PFSK-1 (cell line): Measurements from ENCODE around the gene NBEAL2.

Experiments
- FOXP2 ChIP-seq: optimal IDR thresholded peaks from 2 replicates; pipeline ENCODE3; 2011; ENCODE audit warnings: borderline replicate concordance, control low read depth, inconsistent platforms; ENCODE audit not compliant: insufficient read depth; ENCODE audit errors: extremely low read length, extremely low read depth
- POLR2AphosphoS5 ChIP-seq: IDR thresholded peaks from 2 replicates; pipeline ENCODE4 v1.6.1; 2012; ENCODE audit warnings: low read depth, mild to moderate bottlenecking, control low read depth, low read length, moderate library complexity
- SIN3A ChIP-seq: IDR thresholded peaks from 2 replicates; pipeline ENCODE4 v1.6.1; 2012; ENCODE audit warnings: mild to moderate bottlenecking, low read length, moderate library complexity, borderline replicate concordance; ENCODE audit not compliant: insufficient read depth
- TAF1 ChIP-seq: IDR thresholded peaks from 2 replicates; pipeline ENCODE4 v1.6.1; 2012; ENCODE audit warnings: low read length, control low read depth, borderline replicate concordance; ENCODE audit not compliant: insufficient read depth
- TF ChIP-seq, protein P1 (sequence below), 2 experiments: IDR thresholded peaks; 2 replicates each; pipeline versions ENCODE4 v1.6.1 to v1.8.0; 2011 to 2012; ENCODE audit warnings: low read depth in 2 of 2, low read length in 2 of 2, control low read depth in 1 of 2, inconsistent platforms in 1 of 2, mild to moderate bottlenecking in 1 of 2, moderate library complexity in 1 of 2; ENCODE audit not compliant: insufficient read depth in 1 of 2

Gene NBEAL2

DNA sequence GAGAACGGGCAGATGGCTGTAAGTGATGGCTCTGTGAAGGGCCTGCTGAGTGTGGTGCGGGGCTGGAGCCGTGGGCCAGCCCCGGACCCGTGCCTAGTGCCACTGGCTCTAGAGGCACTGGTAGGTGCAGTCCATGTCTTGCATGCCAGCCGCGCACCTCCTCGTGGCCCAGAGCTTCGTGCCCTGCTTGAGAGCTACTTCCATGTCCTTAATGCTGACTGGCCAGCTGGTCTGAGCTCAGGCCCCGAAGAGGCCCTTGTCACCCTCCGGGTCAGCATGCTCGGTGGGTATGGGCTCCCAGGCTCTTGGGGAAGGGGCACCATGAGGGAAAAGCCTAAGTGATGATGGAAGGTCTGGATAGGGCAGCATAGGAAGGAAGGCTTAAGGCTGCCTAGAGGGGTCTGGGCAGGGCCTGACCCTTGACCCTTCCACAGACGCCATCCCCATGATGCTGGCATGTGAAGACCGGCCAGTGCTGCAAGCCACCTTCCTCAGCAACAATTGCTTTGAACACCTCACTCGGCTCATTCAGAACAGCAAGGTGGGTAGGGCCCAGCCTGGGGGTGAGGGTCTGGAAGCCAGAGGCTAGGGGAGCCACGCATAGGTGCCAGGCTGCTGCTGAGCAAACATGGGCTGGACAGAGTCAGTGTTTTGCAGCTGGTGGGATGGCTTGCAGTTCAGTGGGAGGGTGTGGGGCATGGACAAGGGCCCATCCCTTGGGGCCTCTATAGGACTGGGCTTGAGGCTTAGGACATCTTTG is 12.1 kb downstream of the NBEAL2 start:
- TF ChIP-seq SIN3A, result no peak
- TF ChIP-seq POLR2AphosphoS5, result no peak
- no peak for TF ChIP-seq TAF1
- TF ChIP-seq FOXP2, result no peak
- TF ChIP-seq, protein P1, sequence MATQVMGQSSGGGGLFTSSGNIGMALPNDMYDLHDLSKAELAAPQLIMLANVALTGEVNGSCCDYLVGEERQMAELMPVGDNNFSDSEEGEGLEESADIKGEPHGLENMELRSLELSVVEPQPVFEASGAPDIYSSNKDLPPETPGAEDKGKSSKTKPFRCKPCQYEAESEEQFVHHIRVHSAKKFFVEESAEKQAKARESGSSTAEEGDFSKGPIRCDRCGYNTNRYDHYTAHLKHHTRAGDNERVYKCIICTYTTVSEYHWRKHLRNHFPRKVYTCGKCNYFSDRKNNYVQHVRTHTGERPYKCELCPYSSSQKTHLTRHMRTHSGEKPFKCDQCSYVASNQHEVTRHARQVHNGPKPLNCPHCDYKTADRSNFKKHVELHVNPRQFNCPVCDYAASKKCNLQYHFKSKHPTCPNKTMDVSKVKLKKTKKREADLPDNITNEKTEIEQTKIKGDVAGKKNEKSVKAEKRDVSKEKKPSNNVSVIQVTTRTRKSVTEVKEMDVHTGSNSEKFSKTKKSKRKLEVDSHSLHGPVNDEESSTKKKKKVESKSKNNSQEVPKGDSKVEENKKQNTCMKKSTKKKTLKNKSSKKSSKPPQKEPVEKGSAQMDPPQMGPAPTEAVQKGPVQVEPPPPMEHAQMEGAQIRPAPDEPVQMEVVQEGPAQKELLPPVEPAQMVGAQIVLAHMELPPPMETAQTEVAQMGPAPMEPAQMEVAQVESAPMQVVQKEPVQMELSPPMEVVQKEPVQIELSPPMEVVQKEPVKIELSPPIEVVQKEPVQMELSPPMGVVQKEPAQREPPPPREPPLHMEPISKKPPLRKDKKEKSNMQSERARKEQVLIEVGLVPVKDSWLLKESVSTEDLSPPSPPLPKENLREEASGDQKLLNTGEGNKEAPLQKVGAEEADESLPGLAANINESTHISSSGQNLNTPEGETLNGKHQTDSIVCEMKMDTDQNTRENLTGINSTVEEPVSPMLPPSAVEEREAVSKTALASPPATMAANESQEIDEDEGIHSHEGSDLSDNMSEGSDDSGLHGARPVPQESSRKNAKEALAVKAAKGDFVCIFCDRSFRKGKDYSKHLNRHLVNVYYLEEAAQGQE (IDR thresholded peaks at IDR 0.05; ENCODE audit: insufficient read depth in 1 of 2, low read depth in 2 of 2, low read length in 2 of 2), result no peak

DNA sequence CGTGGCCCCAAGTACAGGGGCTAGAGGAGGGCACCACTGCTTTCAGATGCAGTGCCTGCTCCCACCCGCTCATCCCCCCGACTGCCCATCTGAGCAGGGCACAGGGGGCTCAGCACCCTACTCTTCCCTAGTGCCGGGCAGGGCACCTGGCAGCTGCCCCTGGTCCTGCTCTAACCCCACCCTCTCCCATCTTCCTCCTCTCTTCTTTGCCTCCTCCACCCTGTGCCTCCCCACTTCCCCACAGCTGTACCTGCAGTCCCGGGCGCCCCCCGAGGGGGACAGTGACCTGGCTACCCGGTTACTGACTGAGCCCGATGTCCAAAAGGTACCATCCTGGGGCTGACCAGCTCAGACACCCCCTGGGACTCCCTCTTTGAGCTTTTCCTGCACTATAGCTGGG is 12.8 kb downstream of the NBEAL2 start:
- TF ChIP-seq TAF1, result no peak
- TF ChIP-seq, protein P1 (IDR thresholded peaks at IDR 0.05; ENCODE audit: insufficient read depth in 1 of 2, low read depth in 2 of 2, low read length in 2 of 2), result no peak
- TF ChIP-seq FOXP2, result no peak
- no peak for TF ChIP-seq SIN3A
- no peak for TF ChIP-seq POLR2AphosphoS5

DNA sequence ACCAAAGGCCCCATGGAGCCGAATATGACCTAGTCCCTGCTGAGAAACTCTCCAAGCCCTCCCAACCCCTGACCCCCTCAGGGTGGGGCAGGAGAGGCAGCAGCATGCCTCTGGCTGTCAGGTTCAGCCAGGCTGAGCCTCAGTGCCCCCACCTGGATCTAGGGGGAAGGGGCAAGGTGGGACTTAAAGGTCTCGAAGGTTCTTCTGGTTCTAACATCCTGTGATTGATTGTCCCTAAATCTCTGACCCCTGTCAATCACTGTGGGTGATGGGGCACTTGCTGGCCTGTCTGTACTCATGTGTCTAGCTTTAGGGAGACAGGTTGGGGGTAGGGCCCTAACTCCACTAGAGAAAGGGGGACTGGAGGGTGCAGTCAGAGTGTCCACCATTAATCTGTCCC is 13.8 kb downstream of the NBEAL2 start:
- no peak for TF ChIP-seq SIN3A
- no peak for TF ChIP-seq TAF1
- no peak for TF ChIP-seq FOXP2
- TF ChIP-seq, protein P1 (IDR thresholded peaks at IDR 0.05; ENCODE audit: insufficient read depth in 1 of 2, low read depth in 2 of 2, low read length in 2 of 2), result no peak
- TF ChIP-seq POLR2AphosphoS5, result no peak

DNA sequence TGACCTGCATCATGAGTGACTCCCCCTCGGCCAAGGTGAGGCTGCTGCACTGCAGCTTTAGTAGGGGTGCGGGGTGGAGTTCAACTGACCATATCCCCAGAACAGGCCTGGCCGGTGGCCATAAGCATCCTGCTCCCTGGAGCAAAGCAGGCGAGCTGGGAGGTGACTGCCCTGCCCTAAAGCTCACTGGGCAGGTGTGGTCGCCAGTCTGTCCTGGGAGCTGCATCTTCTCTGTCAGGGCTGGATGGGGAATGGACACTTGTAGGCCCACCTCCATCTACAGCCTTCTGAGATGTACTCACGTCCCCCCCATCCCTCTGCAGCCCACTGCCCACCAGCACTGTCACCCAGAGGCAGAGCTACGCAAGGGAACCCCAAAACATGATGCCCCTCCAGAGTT is 14.5 kb downstream of the NBEAL2 start:
- TF ChIP-seq SIN3A (no peak), FOXP2 (no peak), POLR2AphosphoS5 (no peak), TAF1 (no peak)
- TF ChIP-seq, protein P1 (IDR thresholded peaks at IDR 0.05; ENCODE audit: insufficient read depth in 1 of 2, low read depth in 2 of 2, low read length in 2 of 2), result no peak
